HG03565 (cell line): ENCODE data around the gene UMODL1.
A peak's percentile ranks its signal among the peaks of the same experiment; 100 is the strongest.
"Not testable (repeated sequence)": the region's sequence is repeated elsewhere in the genome, so short reads cannot be mapped to it uniquely, and the experiment has no call there.

Experiments
- ATAC-seq: cut with Tn5 transposase; IDR thresholded peaks from one replicate; pipeline ENCODE4 v1.9.1; 2021; ENCODE audit warnings: mild to moderate bottlenecking, moderate library complexity; ENCODE audit not compliant: unreplicated experiment

UMODL1 gene

GRCh38 chr21:42111811-42112210, 40.7 kb downstream of the UMODL1 start:
- ATAC-seq, result no peak

- no peak for ATAC-seq
Measured at GRCh38 chr21:42112238-42112637, 41.1 kb downstream of the UMODL1 start.

- no peak for ATAC-seq
Measured at GRCh38 chr21:42112857-42113256, 41.7 kb downstream of the UMODL1 start.

GRCh38 chr21:42113926-42114409, 42.9 kb downstream of the UMODL1 start:
- ATAC-seq, result no peak

- ATAC-seq, result no peak
Measured at GRCh38 chr21:42114646-42115045, 43.5 kb downstream of the UMODL1 start.

DNA sequence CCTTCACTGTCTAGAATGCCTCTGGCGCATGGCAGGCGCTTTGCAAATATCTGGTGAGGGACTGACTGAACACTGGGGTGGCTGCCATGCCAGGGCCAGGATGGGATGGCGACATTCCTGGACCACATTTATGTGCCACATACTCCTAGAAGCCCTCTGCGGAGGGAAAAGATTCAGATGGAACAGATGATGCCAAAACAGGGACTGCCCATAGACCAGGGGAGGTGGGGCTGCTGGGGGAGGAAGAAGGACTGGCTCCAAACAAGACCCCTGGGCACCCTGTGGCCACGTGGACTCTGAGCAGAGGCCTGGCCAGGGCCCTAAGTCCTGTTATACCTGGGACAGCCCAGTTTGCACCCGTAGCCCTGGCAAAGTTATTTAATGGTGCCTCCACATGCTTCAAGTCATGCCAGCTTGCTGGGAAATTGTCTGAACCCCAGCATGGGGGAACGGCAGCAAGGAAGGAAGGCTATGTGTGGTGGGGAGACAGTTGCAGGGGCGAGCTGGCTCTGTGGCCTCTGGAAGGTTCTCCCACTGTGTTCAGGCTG, 44.1 kb downstream of the UMODL1 start:
- ATAC-seq, result no peak

DNA sequence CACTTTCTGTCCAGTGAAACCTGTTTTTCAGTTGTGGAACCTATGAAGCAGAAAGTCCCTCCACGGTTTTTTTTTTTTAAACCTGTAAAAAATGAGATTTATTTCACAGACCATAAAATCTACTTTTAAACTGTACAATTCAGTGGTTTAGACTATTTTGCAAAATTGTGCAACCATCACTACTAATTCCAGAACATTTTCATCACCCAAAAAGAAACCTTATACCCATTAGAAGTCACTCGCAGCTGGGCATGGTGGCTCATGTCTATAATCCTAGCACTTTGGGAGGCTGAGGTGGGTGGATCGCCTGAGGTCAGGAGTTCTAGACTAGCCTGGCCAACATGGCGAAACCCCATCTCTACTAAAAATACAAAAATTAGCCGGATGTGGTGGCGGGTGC, 45.4 kb downstream of the UMODL1 start:
- not testable (repeated sequence) for ATAC-seq

DNA sequence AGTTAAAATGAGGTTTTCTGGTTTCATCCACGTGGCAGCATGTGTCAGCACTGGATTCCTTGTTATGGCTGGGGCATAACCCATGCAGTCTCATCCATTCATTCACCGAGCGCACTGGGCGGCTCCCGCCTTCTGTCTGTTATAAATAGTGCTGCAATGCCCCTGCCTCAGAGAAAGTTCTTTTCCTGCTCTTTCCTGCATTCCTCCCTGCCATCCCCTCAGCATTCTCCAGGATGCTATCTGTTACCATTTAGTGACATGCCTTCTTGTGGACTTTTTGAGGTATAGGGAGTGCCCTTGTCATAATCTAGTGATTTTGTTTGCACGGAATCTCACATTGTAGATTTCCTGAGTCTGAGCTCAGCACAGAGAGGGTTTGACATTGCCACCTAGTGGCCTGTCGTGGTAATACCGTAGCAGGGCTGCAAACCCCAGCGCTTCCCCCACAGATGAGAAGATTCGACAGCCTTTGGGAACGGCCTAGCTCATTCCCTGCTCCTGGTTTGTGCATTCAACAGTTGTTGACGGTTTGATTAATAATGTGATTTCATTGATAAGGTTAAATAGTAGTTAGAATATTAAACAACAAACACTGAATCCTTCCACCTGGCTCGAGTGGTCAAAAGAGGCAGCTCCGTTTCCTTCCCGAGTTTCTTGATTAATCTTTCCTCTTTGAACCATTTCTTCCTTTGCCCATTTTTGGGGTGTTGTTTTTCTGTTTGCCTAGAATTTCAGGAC, 46.3 kb downstream of the UMODL1 start:
- ATAC-seq, result peak; percentile 43

GRCh38 chr21:42117967-42118780, 47.1 kb downstream of the UMODL1 start:
- ATAC-seq, result no peak

DNA sequence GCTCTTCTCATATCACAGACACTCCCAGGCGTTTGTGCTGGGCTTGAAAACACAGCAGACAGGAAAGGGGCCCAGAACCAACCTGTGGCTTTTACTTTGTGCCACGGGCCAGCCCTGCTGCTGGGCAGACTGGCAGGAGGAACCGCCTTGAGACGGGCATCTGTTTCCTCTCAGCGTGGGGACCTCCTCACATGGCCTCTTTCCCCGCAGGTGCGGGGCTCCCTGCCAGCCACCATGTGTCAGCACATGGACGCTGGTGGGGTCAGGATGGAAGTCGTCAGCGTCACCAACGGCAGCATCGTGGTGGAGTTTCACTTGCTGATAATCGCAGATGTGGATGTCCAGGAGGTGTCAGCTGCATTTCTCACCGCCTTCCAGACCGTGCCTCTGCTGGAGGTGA, 47.8 kb downstream of the UMODL1 start:
- no peak for ATAC-seq

DNA sequence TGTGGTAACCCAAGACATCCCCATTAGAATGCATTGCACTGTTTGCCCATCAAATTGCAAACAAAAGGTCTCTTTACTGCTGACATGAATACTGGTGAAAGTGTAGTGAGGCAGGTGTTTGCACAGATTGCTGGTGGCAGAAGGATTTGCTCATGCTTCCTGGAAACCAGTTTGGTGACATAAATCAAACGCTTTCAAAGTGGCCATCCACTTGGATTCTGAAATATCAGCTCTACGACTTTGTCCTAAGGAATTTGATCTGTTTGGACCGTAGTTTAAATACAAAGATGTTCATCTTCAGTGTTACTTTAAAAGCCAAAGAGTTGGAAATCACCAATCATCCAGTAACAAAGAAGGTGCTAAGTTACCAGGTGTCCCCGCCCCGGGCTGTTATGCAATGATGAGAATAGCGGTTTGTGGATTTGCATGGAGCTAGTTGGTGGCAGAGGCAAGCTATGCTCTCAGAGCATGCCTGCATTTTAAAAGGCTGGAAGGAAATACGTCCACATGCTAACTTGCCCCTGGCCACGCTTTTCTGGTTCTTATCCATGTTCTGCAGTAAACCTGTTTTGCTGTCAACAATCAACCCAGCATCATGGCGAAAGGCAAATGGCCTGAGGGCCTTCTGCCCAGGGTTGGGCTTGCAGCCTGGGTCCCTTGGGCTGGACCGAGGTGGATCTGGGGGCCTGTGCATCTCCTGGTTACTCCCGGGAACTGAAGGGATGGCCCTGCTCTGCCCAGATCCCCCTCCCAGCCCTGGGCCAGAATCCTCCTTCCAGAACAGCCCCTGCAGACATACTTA, 49.2 kb downstream of the UMODL1 start:
- no peak for ATAC-seq

GRCh38 chr21:42120903-42121535, 49.9 kb downstream of the UMODL1 start:
- no peak for ATAC-seq

DNA sequence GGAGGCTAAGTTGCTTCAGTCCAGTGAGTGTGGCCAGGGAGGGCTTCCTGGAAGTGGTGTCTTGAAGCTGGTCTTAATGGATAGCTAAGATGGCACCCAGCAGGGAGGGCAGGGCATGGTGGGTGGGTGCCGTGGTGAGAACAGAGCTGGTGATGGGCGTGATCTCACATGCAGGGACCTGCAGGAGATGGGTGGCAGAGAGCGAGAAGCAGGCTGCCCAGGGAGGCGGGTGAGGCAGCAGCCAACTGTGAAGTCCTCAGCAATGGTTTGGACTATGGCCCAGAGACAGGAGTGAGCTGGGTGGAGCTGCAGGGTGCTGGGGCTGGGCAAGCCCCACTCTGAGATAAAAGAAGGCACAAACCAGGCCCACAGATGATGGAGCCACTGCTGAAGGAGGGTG, 50.7 kb downstream of the UMODL1 start:
- ATAC-seq, result no peak

DNA sequence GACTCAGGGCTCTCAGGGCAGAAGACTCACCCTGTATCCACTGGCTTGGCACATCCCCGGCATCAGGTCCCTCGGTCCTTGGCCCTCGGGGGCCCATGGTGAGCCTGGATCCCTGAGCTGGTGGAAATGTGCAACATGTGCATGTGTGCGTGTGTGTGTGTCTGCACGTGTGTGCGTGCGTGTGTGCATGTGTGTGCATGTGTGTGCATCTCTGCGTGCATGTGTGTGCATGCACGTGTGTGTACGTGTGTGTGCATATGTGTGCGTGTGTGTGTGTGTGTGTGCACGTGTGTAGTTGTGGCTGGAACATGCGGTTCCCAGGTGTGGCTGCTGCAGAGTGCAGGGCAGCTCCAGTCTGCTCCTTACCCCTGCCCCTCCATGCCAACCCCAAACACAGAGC, 51.3 kb downstream of the UMODL1 start:
- no peak for ATAC-seq

DNA sequence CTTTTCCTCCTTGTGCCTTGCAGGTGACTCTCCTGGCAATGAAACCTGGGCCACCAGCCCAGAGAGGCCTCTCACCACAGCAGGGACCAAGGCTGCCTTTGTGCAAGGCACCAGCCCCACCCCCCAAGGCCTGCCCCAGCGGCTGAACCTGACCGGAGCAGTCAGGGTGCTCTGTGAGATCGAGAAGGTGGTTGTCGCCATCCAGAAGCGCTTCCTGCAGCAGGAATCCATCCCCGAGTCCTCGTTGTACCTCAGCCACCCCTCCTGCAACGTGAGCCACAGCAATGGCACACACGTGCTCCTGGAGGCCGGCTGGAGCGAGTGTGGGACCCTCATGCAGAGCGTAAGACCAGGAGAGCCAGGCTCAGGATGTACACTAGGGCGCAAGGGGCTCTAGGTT, 51.7 kb downstream of the UMODL1 start:
- no peak for ATAC-seq

- ATAC-seq, result no peak
Measured at GRCh38 chr21:42123219-42123908, 52.2 kb downstream of the UMODL1 start.

DNA sequence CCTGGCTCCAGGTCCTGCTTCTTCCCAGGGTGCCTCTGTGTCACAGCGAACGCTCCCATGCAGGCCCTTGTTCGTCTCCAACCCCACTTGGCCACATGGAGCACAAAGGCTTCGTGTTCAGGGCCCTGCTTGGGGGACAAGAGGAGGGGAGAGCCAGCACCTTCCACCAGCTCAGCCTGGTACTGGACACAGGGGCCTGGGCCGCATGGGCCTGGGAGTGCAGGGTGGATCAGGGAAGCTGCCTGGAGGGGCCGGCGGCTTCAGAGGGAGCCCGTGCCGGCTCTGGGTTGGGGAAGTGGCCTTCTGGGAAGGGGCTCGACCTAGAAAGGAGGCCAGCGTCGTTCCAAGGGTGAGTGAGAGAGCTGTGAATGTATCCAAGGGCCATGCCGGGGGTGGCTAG, 53.0 kb downstream of the UMODL1 start:
- no peak for ATAC-seq

GRCh38 chr21:42124826-42125570, 53.9 kb downstream of the UMODL1 start:
- ATAC-seq, result no peak
